K562 (cell line): ENCODE results near the gene SORCS2. TPM values are rescaled to one million over a fixed set of nuclear protein-coding genes. Genes with fewer than 3 reads are reported as not detected.

Experiments used
- microRNA-seq: library from miRNA; unstranded; fragments of <30 nt; microRNA quantifications from one replicate; pipeline ENCODE4, GENCODE V29; 2018; ENCODE audit warnings: borderline microRNAs expressed
- polyA plus RNA-seq, 8 experiments: library from polyadenylated mRNA; depleted of rRNA in 4 of 8; stranded (reverse) in 5 of 8; unstranded in 3 of 8; fragments of >200 nt; fragmentation: Nextera tagmentation in 2 of 8; fragmentation: Illumina TruSeq in 1 of 8; extraction: Ambion mirVana in 2 of 8; extraction: Trizol in 1 of 8; gene quantifications; 2 replicates each; pipeline versions ENCODE4 v1.2.1 to v1.2.3, GENCODE V29; 2011 to 2014; ENCODE audit warnings: inconsistent platforms in 1 of 8, missing spikeins in 1 of 8
- small RNA-seq: library from RNA; depleted of rRNA; stranded (forward); fragments of <200 nt; gene quantifications from one replicate; pipeline ENCODE3, GENCODE V24; 2014
- total RNA-seq, 7 experiments: library from RNA; depleted of rRNA in 6 of 7; stranded (reverse); fragments of >200 nt in 6 of 7; fragmentation: Illumina TruSeq in 2 of 7; extraction: Trizol in 2 of 7; gene quantifications; 2 replicates each; pipeline versions ENCODE4 v1.2.1 to v1.2.3, GENCODE V29; 2011 to 2021; ENCODE audit warnings: low replicate concordance in 1 of 7

The SORCS2 gene
- total and polyA plus RNA-seq, 9 of the 15 experiments (the other 6 are each of a cell fraction or from before 2014, with no cell fraction given) = not detected

Small RNAs within 50 kb of the gene (microRNA-seq; reads per million reads assigned to microRNA genes)
- gene MIR4274 = not detected
- gene MIR4798 = not detected

Small RNAs within 50 kb of the gene (small RNA-seq; reads per million reads assigned to genes)
- gene MIR4274 (not detected), gene MIR4798 (not detected)

Other genes starting within 250 kb of the SORCS2 start
- gene TADA2B, start 149.2 kb upstream of the SORCS2 start, total RNA-seq (2014; rRNA removed) = 8.6 and 11.5 TPM in 2 replicates
- gene TADA2B, start 149.2 kb upstream of the SORCS2 start, total RNA-seq (2014; rRNA removed; fragmentation: Illumina TruSeq; extraction: Trizol) = 6.3 and 7.5 TPM in 2 replicates
- 10.4 and 10.9 TPM in 2 replicates for gene TADA2B, start 149.2 kb upstream of the SORCS2 start, total RNA-seq (2015; rRNA removed; fragmentation: Illumina TruSeq; extraction: Trizol)
- 11.9 and 12.2 TPM in 2 replicates for gene TADA2B, start 149.2 kb upstream of the SORCS2 start, total RNA-seq (2021)
- 3.8 and 4.2 TPM in 2 replicates for gene TADA2B, start 149.2 kb upstream of the SORCS2 start, polyA plus RNA-seq (2011; rRNA removed)
- 9.2 and 11.8 TPM in 2 replicates for gene TADA2B, start 149.2 kb upstream of the SORCS2 start, polyA plus RNA-seq (2014; fragmentation: Illumina TruSeq; extraction: Trizol)
- under 1 TPM; 0.55 to 0.81 TPM for gene TADA2B, start 149.2 kb upstream of the SORCS2 start, polyA plus RNA-seq (2014; fragmentation: Nextera tagmentation; extraction: Ambion mirVana)
- 7.4 and 7.7 TPM in 2 replicates for gene TADA2B, start 149.2 kb upstream of the SORCS2 start, polyA plus RNA-seq (2014; rRNA removed)
- 72.5 and 99.5 TPM in 2 replicates for gene GRPEL1, start 124.5 kb upstream of the SORCS2 start, total RNA-seq (2014; rRNA removed)
- gene GRPEL1, start 124.5 kb upstream of the SORCS2 start, total RNA-seq (2014; rRNA removed; fragmentation: Illumina TruSeq; extraction: Trizol) = 86.6 and 90.2 TPM in 2 replicates
- 77.4 and 84.4 TPM in 2 replicates for gene GRPEL1, start 124.5 kb upstream of the SORCS2 start, total RNA-seq (2015; rRNA removed; fragmentation: Illumina TruSeq; extraction: Trizol)
- gene GRPEL1, start 124.5 kb upstream of the SORCS2 start, total RNA-seq (2021) = 59.7 and 63.7 TPM in 2 replicates
- gene GRPEL1, start 124.5 kb upstream of the SORCS2 start, polyA plus RNA-seq (2011; rRNA removed) = 34.9 and 43.4 TPM in 2 replicates
- 87.3 and 88.7 TPM in 2 replicates for gene GRPEL1, start 124.5 kb upstream of the SORCS2 start, polyA plus RNA-seq (2014; fragmentation: Illumina TruSeq; extraction: Trizol)
- 100 to 1,000 TPM; 125 to 192 TPM for gene GRPEL1, start 124.5 kb upstream of the SORCS2 start, polyA plus RNA-seq (2014; fragmentation: Nextera tagmentation; extraction: Ambion mirVana)
- 64.3 and 65.9 TPM in 2 replicates for gene GRPEL1, start 124.5 kb upstream of the SORCS2 start, polyA plus RNA-seq (2014; rRNA removed)
- not detected in 2 replicates for gene PSAPL1, start 242.4 kb downstream of the SORCS2 start, total RNA-seq (2014; rRNA removed)
- gene PSAPL1, start 242.4 kb downstream of the SORCS2 start, total RNA-seq (2014; rRNA removed; fragmentation: Illumina TruSeq; extraction: Trizol) = not detected in 2 replicates
- not detected in 2 replicates for gene PSAPL1, start 242.4 kb downstream of the SORCS2 start, total RNA-seq (2015; rRNA removed; fragmentation: Illumina TruSeq; extraction: Trizol)
- gene PSAPL1, start 242.4 kb downstream of the SORCS2 start, total RNA-seq (2021) = not detected in 2 replicates
- gene PSAPL1, start 242.4 kb downstream of the SORCS2 start, polyA plus RNA-seq (2011; rRNA removed) = not detected in 2 replicates
- gene PSAPL1, start 242.4 kb downstream of the SORCS2 start, polyA plus RNA-seq (2014; fragmentation: Illumina TruSeq; extraction: Trizol) = not detected in 2 replicates
- not detected for gene PSAPL1, start 242.4 kb downstream of the SORCS2 start, polyA plus RNA-seq (2014; fragmentation: Nextera tagmentation; extraction: Ambion mirVana)
- not detected in 2 replicates for gene PSAPL1, start 242.4 kb downstream of the SORCS2 start, polyA plus RNA-seq (2014; rRNA removed)